GM19467 (cell line): Measurements from ENCODE around the gene TEX35.
A peak's percentile ranks its signal among the peaks of the same experiment; 100 is the strongest.
"Not testable (repeated sequence)": the region's sequence is repeated elsewhere in the genome, so short reads cannot be mapped to it uniquely, and the experiment has no call there.

Experiments used
- ATAC-seq: cut with Tn5 transposase; IDR thresholded peaks from one replicate; pipeline ENCODE4 v1.9.1; 2021; ENCODE audit warnings: mild to moderate bottlenecking, moderate library complexity; ENCODE audit not compliant: unreplicated experiment

Gene TEX35

DNA sequence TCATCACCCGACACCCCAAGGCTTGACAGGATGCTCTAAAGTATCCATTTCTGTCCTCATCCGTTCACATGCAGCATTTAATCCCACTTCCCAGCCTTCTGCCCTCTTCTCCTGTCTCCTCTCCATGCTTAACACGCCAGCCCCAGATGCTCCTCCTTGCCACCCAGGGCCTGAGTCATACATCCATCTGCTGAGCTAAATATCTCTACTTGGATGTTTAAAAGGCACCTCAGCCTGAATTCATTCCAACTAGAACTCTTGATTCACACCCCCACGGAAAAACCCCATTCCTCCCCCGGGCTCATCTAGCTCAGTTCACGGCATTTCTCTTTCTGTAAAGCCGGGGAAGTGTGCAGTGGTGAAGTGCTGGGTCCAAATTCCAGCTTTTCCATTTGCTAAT lies 27.7 kb downstream of the TEX35 start:
- no peak for ATAC-seq

DNA sequence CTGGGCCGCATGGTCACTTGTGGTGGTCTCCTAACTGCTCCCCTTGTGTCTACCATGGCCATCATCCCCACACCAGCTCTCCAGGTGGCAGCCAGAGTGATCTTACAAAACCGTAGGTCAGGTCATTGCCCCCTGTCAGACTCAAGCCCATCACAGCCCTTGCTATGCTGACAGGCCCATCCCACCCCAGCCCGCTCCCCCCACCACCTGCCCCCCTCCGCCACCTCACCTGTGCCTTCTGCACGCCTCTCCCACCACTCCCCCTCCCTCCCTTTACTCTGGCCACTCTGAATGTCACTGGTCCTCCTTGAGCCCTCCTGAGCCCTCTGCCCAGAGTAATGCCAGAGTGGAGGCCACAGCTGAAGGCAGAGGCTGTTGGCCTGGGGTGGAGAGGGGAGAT lies 28.5 kb downstream of the TEX35 start:
- no peak for ATAC-seq

DNA sequence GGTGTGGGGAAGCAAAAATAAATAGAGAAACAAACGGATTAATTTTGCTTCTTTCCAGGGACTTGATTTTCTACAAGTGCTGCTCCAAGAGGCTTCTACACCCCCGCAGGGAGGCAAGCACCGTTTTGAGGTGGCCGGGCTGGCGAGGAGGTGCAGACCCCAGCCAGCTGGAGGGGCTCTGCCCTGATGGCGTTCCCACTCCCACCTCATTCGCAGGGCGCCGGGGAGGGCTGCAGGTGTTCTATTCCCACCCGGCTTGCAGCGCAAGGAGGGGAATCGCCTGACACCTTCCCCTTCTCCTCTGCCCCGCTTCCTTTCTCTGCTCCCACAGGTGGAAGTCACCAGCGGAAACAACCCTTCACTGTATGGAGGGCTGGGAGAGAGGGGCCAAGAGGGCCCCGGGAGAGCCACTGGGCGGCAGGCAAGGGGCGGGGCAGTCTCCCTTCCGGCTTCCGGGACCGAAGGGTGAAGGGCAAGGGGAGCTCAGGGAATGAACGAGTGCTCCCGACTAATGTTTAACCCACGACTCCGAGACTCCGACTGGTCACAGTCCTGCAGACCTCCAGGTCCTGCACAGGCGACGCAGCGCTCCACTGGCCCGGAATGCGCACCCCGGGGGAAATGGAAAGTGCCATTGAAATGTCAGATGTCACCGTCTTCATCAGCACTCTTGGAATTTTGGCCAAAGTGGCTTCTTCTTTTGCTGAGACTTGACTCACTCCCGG lies 29.1 kb downstream of the TEX35 start:
- ATAC-seq, result peak; percentile 40

DNA sequence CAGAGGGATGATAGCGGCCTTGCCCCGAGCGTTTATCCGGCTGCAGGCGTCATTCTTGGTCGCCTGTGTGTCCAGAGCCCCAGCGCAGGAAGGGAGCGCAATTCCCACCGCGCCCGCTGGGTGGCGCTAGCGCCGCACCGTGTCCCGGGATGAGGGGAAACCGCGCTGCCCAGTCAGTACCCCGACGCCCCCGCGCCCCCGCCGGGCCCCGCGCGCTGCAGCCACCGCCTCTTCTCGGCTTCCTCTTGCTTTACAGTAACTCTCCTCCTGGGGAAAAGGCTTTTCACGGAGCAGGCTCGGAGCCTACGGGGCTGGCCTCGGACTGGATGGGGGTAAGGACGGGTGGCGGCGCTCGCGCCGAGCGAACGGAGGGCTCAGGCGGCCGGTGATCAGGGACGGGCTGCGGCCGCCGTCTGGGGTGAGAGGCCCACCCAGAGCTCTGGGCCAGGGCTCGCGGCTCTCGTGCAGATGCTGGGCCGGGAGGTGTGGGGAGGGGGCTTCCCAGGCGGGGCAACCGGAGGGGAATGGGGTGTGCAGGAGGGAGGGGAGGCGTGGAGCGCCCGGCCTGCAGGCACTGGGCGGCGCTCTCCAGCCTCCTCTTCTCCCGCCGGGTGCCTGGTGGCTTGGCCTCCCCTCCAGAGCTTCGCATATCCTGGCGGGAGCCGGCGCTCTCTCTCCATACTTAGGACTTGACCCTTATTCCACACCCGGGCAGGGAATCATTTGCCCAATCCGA lies 29.8 kb downstream of the TEX35 start:
- ATAC-seq, result peak; percentile 72

DNA sequence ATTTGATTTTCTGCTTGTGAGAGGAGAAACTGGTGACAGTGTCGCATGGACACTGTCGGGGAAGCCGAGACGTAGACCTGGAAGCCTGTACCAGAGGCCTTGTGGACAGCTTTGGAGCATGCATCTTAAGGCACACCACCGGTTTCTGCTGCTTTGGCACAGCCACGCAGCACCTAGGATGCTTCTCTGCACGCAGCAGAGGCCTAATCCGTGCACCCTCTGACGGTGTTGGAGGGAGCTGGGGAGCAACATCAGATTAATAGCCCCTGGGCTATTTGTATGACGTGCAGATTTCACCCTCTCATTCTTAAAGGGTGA lies 30.3 kb downstream of the TEX35 start:
- peak; percentile 24 for ATAC-seq

DNA sequence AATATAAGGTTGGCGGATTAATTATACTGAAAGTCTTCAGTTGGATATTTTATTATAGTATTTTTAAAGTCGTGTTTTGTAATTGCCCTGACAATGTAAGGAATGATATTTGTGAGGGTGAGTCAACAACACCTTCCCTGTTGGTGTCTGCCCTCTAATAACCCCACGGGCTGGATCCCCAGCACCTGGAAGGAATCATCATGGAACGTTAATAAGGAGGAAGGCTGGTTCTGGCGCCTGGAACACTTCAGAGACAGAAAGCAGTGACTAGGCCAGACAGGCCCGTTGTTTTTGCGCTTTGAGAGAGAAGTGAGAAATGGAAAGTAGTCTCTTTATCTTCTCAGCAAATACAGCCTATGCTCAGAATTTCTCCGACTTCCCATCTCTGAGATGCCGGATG lies 31.6 kb downstream of the TEX35 start:
- ATAC-seq, result no peak

DNA sequence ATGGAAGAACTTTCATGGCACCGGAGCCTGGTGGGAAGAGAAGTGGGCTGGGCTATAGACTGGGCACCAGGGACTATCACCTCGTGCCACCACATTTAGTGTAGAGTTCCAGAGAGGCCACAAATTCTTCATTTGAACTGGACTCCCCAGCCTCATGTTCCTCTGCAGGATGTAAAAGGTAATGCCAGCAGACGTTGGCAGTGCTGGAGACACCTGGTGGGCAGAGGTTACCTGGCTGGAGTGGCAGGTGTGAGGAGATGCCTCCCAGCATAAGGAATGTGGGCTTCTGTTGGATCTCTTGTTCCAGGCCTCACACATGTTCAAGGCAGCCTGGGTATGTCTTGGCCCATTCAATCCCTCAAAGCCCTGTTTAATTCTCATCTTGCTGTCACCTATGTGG lies 35.2 kb downstream of the TEX35 start:
- ATAC-seq, result no peak

DNA sequence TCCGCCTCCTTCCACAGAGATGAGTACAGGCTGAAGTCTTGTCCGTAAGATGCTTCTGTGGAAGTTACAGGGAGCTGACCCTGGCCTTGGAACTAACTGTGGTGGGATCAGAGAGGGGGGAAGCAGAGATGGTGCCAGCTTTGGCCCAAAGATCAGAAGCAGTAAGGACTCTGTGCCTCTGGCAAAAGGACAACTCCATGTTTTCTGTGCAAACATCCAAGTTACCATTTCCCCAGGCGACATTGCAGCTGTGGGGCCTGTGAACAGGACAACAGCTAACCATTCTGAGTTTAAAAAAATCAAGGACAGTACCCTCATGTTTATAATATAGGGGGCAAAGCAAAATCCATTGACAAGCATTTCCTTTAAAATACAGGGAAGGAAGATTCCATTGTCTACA lies 38.4 kb downstream of the TEX35 start:
- no peak for ATAC-seq

DNA sequence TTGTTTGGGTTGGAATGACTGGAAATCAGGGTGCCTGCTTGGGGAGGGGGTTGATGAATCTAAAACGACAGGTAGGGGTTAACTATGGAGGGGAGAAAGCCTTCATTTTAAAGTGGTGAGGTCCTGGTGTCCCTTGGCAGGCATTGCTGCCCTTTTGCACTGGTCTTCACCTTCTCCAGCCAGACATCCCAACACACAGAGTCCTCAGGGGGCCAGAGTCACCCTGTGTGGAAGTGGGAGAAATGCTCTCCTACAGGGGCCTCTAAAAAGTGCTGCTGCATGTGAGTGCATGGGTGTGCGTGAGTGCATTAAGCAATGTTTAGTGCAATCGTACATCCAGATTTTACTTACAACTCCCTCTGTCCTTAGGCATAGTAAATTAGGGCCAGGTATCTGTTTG lies 39.0 kb downstream of the TEX35 start:
- ATAC-seq, result no peak

DNA sequence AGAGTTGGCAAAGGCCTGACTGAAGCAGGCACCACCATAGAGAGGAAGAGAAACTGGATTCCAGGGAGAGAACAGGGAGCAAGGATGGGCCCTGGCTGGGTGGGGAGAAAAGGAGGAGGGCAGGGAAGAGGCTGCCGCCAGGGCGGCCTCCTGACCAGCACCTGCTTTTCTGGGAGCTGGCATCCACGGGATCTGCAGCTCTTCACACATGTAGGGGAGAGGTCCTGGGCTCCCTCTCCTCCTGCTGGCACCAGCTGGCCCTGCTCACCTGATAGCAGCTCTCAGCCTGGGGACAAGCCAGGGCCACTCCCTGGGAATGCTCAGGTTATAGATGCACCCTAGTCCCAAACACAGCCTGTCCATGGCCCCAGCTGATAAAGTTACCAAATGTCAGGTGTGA lies 39.9 kb downstream of the TEX35 start:
- no peak for ATAC-seq

DNA sequence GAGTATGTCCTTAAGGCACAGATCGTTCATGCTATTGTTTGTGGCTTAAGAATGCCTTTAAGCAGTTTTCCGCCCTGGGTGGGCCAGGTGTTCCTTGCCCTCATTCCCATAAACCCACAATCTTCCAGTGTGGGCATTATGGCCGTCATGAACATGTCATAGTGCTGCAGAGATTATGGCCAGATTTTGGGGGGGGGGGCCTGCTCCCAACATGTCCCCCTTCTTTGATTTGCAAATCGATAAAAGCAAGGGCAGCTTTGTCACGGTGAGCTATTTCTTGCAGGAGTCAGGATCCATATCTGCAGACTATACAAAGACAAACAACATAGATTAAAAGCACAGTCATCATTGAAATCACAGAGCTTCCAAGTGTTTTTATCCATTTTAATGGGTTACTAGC lies 41.4 kb downstream of the TEX35 start:
- ATAC-seq, result not testable (repeated sequence)

DNA sequence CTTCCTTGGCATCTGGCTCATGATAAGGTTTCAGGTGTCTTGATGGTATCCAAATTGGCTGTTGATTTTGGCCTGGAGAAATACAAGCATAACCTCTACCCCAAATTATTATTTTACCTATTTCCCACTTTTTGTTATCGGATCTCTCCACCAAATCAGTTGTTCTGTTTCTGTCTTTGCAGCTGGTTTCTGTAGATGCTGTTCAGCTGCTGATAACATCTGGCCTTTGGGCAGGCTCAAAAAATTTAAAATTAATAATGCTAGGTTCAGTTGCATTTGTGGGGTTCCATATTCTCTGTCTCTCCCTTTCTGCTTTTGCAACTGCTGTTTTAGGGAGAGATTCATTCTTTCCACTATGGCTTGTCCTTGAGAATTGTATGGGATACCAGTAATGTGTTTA lies 42.7 kb downstream of the TEX35 start:
- not testable (repeated sequence) for ATAC-seq

DNA sequence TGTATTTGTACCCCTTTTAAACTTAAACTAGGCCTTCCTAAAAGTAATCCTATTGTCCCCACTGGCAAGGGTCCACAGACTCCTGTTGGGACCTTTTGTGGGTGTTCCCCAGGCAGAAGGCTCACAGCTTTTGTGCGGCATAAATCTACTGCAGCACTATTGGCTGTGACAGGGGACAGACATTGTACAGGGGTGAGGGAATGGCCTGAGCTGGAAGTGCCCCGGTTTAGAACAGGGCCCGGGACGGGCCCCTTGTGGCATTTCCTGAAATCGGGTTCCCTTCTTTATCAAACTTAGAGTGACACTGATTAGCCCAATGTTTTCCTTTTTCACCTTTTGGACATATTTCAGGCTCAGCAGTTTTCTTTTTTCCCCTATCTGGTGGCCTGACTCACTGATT lies 45.9 kb downstream of the TEX35 start:
- ATAC-seq, result not testable (repeated sequence)

DNA sequence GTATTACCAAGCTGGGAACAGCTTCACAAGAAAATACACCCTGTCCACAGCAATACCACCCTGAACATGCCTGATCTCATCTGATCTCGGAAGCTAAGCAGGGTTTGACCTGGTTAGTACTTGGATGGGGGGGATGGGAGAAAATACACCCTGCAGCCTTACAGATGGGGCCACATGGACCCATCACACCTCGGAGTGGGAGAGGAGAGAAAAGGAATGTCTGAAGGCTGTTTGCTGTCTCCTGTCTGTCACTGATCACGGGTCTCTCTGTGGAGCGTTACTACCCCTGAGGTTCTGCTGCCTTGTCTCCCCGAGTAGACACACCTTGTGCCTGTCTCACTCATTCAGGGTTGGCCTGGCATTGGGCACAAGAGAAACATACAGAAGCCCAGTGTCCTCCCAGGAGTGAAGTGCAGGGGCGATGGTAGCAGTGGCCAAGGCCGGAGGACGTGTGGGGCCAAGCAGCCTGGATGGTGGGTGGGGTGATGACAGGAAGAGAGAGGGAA lies 48.0 kb downstream of the TEX35 start:
- ATAC-seq, result no peak

DNA sequence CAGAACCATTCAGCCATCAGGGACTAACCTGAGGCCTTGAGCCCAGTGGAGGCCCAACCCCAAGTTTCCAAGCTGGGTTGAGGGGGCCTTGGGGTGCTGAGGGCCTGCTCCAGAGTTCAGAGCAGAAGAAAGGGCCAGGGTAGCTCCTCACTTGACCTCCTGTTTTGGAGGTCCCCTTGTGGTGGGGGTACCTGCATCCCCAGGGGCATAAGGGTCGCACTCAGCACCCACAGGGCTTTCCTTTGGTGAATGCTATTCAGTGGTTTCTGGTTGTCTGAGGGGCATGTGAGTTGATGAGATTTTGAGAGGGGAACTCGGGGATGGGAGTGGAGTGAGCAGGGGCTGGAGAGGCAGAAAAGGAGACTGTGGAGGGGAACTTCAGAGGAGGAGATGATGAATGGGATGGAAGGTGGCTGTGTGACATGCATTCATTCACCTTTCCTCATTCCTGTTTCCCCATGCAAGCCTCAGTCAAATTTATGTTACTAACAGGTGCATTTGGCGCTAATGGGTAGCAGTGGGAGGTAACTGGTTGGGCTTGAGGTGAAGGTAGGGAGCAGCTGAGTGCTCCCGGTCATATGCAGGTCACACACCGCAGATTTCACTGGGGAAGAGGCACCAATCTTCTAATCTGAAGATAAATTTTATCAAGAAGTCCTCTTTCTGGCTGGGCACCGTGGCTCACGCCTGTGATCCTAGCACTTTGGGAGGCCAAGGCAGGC lies 50.4 kb downstream of the TEX35 start:
- no peak for ATAC-seq

DNA sequence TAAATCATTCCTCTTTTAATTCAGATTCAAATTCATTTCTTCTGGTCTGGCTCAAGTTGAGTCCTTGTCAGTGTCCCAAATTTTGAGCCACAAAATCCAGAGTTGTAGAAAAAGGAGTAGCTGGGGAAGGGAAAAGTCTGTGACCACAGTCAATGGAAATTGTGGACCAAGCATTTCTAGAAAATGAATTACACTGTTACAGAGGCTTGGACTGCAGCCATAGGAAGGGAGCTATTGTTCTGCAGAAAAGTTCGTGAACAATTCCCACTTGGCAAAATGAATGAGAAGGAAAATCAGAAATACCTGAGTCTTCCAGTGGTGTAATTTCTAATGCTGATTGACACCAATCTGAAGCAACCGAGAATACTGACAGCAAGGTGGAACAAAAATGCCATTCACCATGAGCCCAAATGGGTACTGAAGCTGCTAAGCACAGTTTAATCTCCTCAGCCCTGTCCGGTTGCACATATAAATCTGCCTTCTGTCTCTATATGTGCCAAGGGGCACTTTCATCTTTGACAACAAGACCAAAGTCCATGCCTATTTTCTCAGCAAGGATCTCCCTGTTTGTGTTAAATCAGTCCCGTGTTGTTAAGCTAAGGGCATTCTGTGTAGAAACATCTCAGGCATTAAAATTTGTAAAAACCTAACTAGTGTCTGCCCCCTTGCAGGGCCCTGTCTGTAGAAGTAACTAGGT lies 51.3 kb downstream of the TEX35 start:
- no peak for ATAC-seq

DNA sequence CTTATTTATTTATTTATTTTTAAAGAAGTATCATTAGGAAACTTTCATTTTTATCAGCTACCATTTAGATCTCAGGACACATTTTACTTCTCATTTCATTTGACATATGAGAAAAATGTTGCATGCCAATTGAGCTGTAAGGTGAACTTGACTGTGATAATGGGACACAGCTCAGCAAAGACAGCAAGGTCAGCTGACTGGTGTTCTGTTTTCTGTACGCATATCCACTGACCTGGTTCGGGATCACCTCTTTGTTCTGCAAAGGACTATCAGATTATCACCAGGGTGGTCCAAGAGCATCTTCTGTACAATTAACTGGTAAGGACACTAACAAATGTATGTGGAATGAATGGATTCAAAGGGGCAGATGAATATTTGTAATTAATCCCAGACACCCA lies 51.9 kb downstream of the TEX35 start:
- no peak for ATAC-seq

DNA sequence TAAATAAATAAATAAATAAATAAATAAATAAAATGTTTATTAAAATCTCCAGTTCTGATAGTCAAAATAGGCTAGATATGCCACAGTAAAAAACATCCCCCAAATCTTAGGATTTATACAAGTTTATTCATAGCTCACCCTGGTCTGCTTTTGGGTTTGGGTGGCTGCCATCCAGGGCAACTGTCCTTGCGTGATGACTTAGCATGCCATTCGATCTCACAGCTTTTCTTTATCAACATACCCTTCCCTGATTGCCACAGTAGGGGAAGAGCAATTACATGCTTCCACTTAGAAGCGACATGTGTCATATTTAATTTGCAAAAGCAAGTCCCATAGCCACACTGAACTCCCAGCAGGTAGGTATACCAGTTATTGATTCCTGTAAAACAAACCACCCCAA lies 52.7 kb downstream of the TEX35 start:
- no peak for ATAC-seq

DNA sequence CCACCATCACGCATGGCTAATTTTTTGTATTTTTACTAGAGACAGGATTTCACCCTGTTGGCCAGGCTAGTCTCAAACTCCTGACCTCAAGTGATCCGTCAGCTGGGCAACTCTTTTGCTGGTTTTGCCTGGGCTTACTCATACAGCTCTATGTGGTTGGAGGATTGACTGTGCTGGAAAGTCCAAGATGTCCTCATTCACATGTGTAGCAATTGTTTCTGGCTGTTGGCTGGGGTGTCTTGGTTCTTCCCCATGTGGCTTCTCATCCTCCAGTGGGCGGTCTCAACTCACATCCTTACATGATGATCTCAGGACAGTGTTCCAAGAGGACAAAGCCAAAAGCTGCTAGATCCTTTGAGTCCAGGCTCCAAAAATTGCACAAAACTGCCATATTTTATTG lies 53.3 kb downstream of the TEX35 start:
- ATAC-seq, result no peak

DNA sequence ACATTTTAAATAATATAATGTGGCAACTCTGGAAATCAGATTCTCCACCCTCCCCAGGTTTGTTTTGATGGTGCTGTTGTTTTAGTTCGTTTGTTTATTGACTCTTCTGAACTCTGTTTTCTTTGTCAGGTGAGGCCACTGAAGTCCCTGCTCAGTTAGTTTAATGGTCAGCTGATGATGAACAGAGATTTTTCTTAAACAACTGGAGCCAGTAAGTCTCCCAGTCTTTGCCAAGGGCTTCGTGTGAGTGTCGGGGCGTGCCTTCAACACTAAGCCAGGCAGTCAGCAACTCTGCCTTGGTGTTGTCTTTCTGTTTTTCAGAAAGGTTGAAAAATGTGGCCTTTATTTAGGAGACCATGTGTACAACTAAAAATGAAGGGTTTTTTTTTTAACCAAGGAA lies 58.9 kb downstream of the TEX35 start:
- no peak for ATAC-seq
